Gastroesophageal sphincter (tissue), 4 donors: Measurements from ENCODE around the gene RHEBL1. TPM values are rescaled to one million over a fixed set of nuclear protein-coding genes. Genes with fewer than 3 reads are reported as not detected.

Source experiments
- ATAC-seq: fragments of 150-250 bp; one replicate; pipeline ENCODE4 v1.9.1; 2016; ENCODE audit warnings: mild to moderate bottlenecking, moderate library complexity
- H3K27ac ChIP-seq, 4 donors: fragments of 200-600 bp; sonication (generic) in 3 of 4; 1 replicate in 3 of 4; 2 replicates in 1 of 4; pipeline ENCODE4 v1.5.1; 2016 to 2019
- H3K27me3 ChIP-seq: fragments of 200-600 bp; sonication (generic); one replicate; pipeline ENCODE4 v1.5.1; 2019
- H3K36me3 ChIP-seq, 2 donors: fragments of 200-600 bp; sonication (generic); one replicate each; pipeline ENCODE4 v1.5.1; 2019; ENCODE audit warnings: control low read depth in 1 of 2
- H3K4me1 ChIP-seq, 3 donors: fragments of 200-600 bp; sonication (generic); 1 replicate in 2 of 3; 2 replicates in 1 of 3; pipeline ENCODE4 v1.5.1; 2016 to 2019; ENCODE audit warnings: control low read depth in 2 of 3
- H3K4me3 ChIP-seq, 2 donors: fragments of 200-600 bp; sonication (generic); one replicate each; pipeline ENCODE4 v1.5.1; 2019; ENCODE audit warnings: mild to moderate bottlenecking in 1 of 2, moderate library complexity in 1 of 2
- H3K9me3 ChIP-seq, 3 donors: fragments of 200-600 bp; sonication (generic); one replicate each; pipeline ENCODE4 v1.5.1; 2017 to 2019; ENCODE audit warnings: control low read depth in 2 of 3
- EP300 ChIP-seq: sonication (generic); formaldehyde crosslinking; IDR thresholded peaks from one replicate; pipeline ENCODE4 v1.6.1; 2017; ENCODE audit warnings: antibody characterized with exemption, mild to moderate bottlenecking
- POLR2A ChIP-seq, 2 donors: fragments of 450-650 bp; IDR thresholded peaks; one replicate each; pipeline ENCODE4 v1.6.1; 2017; ENCODE audit warnings: antibody characterized with exemption in 2 of 2, mild to moderate bottlenecking in 2 of 2, moderate library complexity in 1 of 2
- POLR2AphosphoS5 ChIP-seq: sonication (generic); formaldehyde crosslinking; IDR thresholded peaks from one replicate; pipeline ENCODE4 v1.6.1; 2017; ENCODE audit warnings: antibody characterized with exemption
- WGBS, 2 donors: methylation state at CpG; one replicate each; pipeline ENCODE4 v1.1.5; 2018; ENCODE audit warnings: low coverage in 1 of 2; 5-methylcytosine and 5-hydroxymethylcytosine counted together
- total RNA-seq, 4 donors: library from RNA; depleted of rRNA; stranded (reverse); fragments of >200 nt; gene quantifications; one replicate each; pipeline ENCODE4 v1.1.0, GENCODE V29; 2016
- TF ChIP-seq, protein P1 (sequence below), 4 experiments: fragments of 200-600 bp in 2 of 4; fragments of 450-650 bp in 2 of 4; sonication (generic) in 1 of 4; IDR thresholded peaks; one replicate each; pipeline ENCODE4 v1.5.1; 2017 to 2019; ENCODE audit warnings: antibody characterized with exemption in 4 of 4, mild to moderate bottlenecking in 2 of 4, moderate library complexity in 2 of 4

RHEBL1 gene, protein sequence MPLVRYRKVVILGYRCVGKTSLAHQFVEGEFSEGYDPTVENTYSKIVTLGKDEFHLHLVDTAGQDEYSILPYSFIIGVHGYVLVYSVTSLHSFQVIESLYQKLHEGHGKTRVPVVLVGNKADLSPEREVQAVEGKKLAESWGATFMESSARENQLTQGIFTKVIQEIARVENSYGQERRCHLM
- total RNA-seq, result under 1 TPM in 1 of 4 donors, not detected in 3; 0.35 TPM

DNA sequence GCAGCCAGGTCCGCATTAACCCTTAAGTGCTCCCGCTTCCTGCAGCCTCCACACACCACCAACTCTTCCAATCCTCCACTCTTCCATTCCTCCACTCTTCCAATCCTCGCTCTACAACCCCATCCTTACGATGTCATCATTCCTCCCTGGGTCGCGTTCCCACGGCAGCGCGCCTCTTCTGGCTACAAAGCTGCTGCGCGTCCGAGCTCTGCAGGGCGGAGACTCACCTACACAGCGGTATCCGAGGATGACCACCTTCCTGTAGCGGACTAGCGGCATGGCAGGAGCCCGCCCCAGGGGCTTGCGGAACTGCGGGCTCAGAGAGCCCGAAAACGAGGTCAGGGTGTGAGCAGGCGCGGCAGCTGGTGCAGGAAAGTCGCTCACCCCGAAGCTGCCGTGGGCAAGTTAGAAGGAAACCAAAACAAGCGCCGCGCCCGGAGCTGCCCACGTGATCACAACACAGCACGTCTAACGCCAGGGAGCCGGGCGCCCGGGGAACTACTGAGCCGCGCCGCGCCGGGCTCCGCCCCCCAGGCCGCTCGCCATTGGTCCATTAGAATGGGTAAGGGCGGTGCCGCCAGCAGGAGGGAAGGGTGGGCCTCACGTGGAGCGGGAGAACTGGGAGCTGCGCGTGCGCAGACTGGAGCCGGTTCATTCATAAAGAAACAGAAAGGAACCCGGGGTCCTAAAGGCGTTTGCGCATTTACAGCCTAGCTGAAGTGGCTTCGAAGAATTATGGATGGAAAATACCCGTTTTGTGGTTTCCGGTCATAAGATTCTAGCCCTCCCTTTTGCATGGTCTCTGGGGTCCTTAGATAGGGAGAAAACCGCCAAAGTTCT, at the start of gene RHEBL1:
Gene RHEBL1, minus strand, starts transcription at position 473 of the 840 bp plus-strand sequence. Its CDS starts 194 bp downstream, at position 279.
- Histone ChIP-seq H3K4me1 (peaks cover 2 to 19% (median 3%) of the 10 kb centered on the region in 3 donors), H3K36me3 (no peaks in the 10 kb centered on the region), H3K27ac (peak within 1 kb of the TSS in 3 of 4 donors; percentile 65 to 79 (median 76)), H3K9me3 (no peaks in the 10 kb centered on the region), H3K4me3 (peak within 1 kb of the TSS; percentile 56 to 65), H3K27me3 (no peaks in the 10 kb centered on the region)
- TF ChIP-seq POLR2AphosphoS5 (peak; percentile 26), POLR2A (IDR thresholded peaks at IDR 0.05) (peak in 1 of 2 donors; percentile 34), EP300 (no peak)
- TF ChIP-seq, protein P1, sequence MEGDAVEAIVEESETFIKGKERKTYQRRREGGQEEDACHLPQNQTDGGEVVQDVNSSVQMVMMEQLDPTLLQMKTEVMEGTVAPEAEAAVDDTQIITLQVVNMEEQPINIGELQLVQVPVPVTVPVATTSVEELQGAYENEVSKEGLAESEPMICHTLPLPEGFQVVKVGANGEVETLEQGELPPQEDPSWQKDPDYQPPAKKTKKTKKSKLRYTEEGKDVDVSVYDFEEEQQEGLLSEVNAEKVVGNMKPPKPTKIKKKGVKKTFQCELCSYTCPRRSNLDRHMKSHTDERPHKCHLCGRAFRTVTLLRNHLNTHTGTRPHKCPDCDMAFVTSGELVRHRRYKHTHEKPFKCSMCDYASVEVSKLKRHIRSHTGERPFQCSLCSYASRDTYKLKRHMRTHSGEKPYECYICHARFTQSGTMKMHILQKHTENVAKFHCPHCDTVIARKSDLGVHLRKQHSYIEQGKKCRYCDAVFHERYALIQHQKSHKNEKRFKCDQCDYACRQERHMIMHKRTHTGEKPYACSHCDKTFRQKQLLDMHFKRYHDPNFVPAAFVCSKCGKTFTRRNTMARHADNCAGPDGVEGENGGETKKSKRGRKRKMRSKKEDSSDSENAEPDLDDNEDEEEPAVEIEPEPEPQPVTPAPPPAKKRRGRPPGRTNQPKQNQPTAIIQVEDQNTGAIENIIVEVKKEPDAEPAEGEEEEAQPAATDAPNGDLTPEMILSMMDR (IDR thresholded peaks at IDR 0.05), result peak in 2 of 4 experiments; percentile 1 to 21
- WGBS, 2 donors, result 0 to 4% methylated on average over 10 to 11 of the region's 60 CpGs
- ATAC-seq, result peak; percentile 100

DNA sequence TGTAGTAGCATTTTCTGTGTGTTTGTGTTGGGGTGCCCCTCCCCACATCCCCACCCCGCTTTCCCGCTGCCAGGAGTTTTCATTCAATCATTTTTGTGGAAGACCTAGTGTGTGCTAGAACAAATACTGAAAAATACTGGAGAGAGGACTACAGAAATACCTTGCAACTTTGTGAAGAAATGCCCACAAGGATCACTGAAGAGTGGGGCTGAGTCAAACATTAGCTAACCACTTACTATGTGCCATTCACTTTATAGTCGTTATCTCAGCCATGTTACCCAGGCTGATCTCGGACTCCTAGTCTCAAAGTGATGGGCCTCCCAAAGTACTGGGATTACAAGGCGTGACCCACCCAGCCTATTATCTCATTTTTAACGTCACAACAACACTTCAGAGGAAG, 41.4 kb upstream of the RHEBL1 start:
- TF ChIP-seq EP300 (no peak), POLR2A (IDR thresholded peaks at IDR 0.05) (no peak), POLR2AphosphoS5 (no peak)
- TF ChIP-seq, protein P1 (IDR thresholded peaks at IDR 0.05), result no peak
- Histone ChIP-seq H3K4me3 (peak overlapping the region; percentile 56 to 81), H3K36me3 (peaks cover 0 to 7% of the 10 kb centered on the region in 2 donors), H3K27me3 (no peaks in the 10 kb centered on the region), H3K27ac (peak overlapping the region; percentile 80 to 99 (median 96)), H3K9me3 (no peaks in the 10 kb centered on the region), H3K4me1 (peaks cover 6 to 45% (median 36%) of the 10 kb centered on the region in 3 donors)
- WGBS, 2 donors, result 55 to 71% methylated on average over 4 to 5 of the region's 6 CpGs
- no peak for ATAC-seq

DNA sequence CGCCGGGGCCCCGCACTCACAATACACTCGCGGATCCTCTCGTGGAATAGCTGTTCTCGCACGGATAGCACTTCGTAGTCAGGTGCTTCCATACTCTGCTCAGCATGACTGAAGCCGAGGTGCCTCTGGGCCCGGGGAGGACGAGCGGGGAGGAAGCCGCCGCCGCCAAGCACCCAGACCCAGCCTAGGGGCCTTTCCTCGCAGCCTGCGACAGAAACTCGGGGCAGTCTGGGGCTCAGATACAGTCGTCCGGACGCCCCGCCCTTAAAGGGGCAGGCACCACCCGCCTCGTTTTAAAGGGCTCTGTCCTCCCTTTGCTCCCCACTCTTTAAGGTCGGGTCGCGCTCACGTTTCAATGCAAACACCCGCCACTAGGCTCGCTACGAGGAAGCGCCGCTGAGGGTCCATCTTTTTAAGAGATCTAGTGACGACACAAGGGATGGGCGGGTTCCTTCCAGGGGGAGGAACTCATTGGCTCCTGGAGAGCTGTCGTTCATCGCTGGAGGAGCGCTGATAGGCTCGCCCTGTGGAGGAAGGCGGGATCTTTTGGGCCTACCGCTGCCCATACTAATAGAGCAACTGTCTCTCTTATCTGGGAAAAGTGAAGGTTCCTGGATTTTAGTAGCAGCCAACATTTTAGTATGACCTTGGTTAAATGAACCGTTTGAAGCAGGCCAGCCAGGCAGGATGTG, 40.8 kb upstream of the RHEBL1 start, which contains the start of gene LMBR1L:
Gene LMBR1L, minus strand, starts transcription at position 384 of the 692 bp plus-strand sequence. Its CDS starts 292 bp downstream, at position 92.
- WGBS, 2 donors, result 0% methylated on average over 1 to 8 of the region's 43 CpGs
- H3K36me3 ChIP-seq, result peaks cover 0 to 13% of the 10 kb centered on the region in 2 donors
- TF ChIP-seq POLR2A (IDR thresholded peaks at IDR 0.05) (peak; percentile 80), POLR2AphosphoS5 (peak; percentile 84), EP300 (no peak)
- TF ChIP-seq, protein P1 (IDR thresholded peaks at IDR 0.05), result peak in 3 of 4 experiments; percentile 48 to 77 (median 77)
- H3K9me3 ChIP-seq, result no peaks in the 10 kb centered on the region
- peaks cover 6 to 51% (median 41%) of the 10 kb centered on the region in 3 donors for H3K4me1 ChIP-seq
- peak within 1 kb of the TSS; percentile 56 to 81 for H3K4me3 ChIP-seq
- ATAC-seq, result peak; percentile 98
- H3K27ac ChIP-seq, result peak within 1 kb of the TSS; percentile 84 to 99 (median 96)
- H3K27me3 ChIP-seq, result no peaks in the 10 kb centered on the region

DNA sequence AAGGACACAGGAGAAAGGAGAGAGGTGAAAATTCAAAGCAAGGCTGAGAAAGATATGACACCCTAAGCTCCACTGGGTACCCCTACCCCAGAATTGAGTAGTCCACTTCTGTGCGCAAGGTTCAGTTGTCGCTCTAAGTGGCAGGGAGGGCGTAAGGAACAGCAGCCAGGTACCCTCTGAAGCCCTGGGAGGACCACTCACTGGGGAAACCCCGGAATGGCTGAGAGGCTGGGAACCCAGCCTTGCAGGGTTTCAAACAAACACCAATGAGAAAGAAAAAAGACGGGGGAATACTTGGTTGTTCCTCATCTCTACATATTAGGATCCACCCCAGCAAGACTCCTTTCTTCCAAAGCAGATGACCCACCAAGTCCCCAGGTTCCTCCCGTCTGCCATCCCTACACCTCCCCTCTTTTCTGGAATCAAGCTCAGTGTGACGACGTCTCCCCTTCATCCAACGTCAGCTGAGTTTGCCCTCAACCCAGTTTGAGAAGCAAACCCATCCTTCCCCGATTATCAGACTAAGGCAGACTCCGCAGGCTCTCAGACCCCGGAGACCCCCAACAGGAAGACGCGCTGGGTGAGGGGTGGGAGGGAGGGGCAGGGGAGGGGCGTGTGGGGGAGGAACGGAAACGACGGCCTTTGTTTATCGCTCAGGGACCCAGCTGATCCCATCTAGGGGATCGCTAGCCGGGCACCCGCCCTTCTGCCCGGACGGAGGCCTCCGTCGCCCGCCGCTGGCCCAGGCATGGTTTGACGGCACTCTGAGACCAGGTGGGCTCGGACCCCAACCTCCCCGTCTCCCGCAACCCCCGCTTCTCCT, 40.1 kb upstream of the RHEBL1 start:
- Histone ChIP-seq H3K27me3 (no peaks in the 10 kb centered on the region), H3K27ac (peak overlapping the region; percentile 84 to 99 (median 96)), H3K9me3 (no peaks in the 10 kb centered on the region), H3K4me1 (peaks cover 6 to 58% (median 46%) of the 10 kb centered on the region in 3 donors), H3K36me3 (peaks cover 0 to 20% of the 10 kb centered on the region in 2 donors), H3K4me3 (peak overlapping the region; percentile 56 to 81)
- WGBS, 2 donors, result 7 to 21% methylated on average over 3 to 8 of the region's 33 CpGs
- TF ChIP-seq EP300 (no peak), POLR2A (IDR thresholded peaks at IDR 0.05) (no peak), POLR2AphosphoS5 (no peak)
- TF ChIP-seq, protein P1 (IDR thresholded peaks at IDR 0.05), result no peak
- ATAC-seq, result peak; percentile 19
